Measurements from ENCODE around the gene TP53I3. TPM values are rescaled to one million over a fixed set of nuclear protein-coding genes. Genes with fewer than 3 reads are reported as not detected.

TP53I3 gene
- total and polyA plus RNA-seq, 2 of the 4 experiments (the other 2 are of a cell fraction) = 25.5 to 42.2 TPM

- Histone ChIP-seq H3K36me3 (ENCODE audit: control insufficient read depth, insufficient read depth, low read length) (0 out of 2 replicates have a peak, but pooled peaks cover 2% of the 10 kb centered on the region), H2BK120ac (ENCODE audit: low read depth, low read length) (no peak overlapping the region), H3K23ac (ENCODE audit: low read depth, low read length) (no peak overlapping the region), H2BK5ac (ENCODE audit: low read depth, low read length, poor library complexity, severe bottlenecking) (no peak overlapping the region), H3K9ac (ENCODE audit: low read depth, low read length) (no peak overlapping the region), H2AFZ (replicated peaks; ENCODE audit: low read length, poor library complexity) (no peak overlapping the region), H3K4me3 (ENCODE audit: insufficient read depth, low read depth, low read length) (no peak overlapping the region), H4K8ac (ENCODE audit: low read depth in 2 of 2, low read length in 2 of 2) (no peak overlapping the region), H3K27ac (ENCODE audit: insufficient read depth, low read length) (no peak overlapping the region), H4K91ac (ENCODE audit: insufficient read depth, low read depth, low read length) (no peak overlapping the region), H3K56ac (ENCODE audit: extremely low read depth, insufficient read depth, low read length) (no peak overlapping the region), H3K4ac (ENCODE audit: low read depth, low read length) (no peak overlapping the region), H3K4me1 (ENCODE audit: control insufficient read depth, insufficient read depth, low read length) (no peaks in the 10 kb centered on the region), H3K79me1 (ENCODE audit: low read depth in 1 of 2, low read length in 2 of 2) (no peaks in the 10 kb centered on the region), H3K9me1 (ENCODE audit: insufficient read depth, low read length) (no peaks in the 10 kb centered on the region), H3K4me2 (ENCODE audit: low read depth, low read length) (no peak overlapping the region), H3K14ac (replicated peaks; ENCODE audit: low read depth, low read length) (no peak overlapping the region), H2AK5ac (ENCODE audit: low read depth, low read length) (no peak overlapping the region), H4K20me1 (ENCODE audit: insufficient read depth, low read length) (no peaks in the 10 kb centered on the region), H3K9me3 (ENCODE audit: control insufficient read depth, insufficient read depth, low read length) (no peaks in the 10 kb centered on the region; the same call in 1 of the 2 replicates), H3K18ac (ENCODE audit: low read depth, low read length) (no peak overlapping the region), H2BK15ac (ENCODE audit: low read depth, low read length) (no peak overlapping the region), H4K5ac (ENCODE audit: low read depth, low read length) (no peak overlapping the region), H2AK9ac (replicated peaks; ENCODE audit: low read depth, low read length, poor library complexity) (no peak overlapping the region), H2BK20ac (ENCODE audit: low read depth, low read length) (no peak overlapping the region), H3K27me3 (ENCODE audit: control insufficient read depth, insufficient read depth, low read length) (no peaks in the 10 kb centered on the region)
- TF ChIP-seq MAFK (IDR thresholded peaks at IDR 0.05; ENCODE audit: low read depth, low read length) (no peak), ELK1 (IDR thresholded peaks at IDR 0.05; ENCODE audit: borderline replicate concordance, low read depth, low read length) (no peak), CEBPB (IDR thresholded peaks at IDR 0.05; ENCODE audit: low read depth, low read length) (no peak)
- in situ Hi-C loops (cut with MboI; ENCODE audit: low sequenced_read_pairs) = no loop called here
- intact Hi-C loops (cut with micrococcal nuclease) = no loop called here
- WGBS, 2 experiments (ENCODE audit: extremely low coverage in 2 of 2, insufficient read length in 1 of 2) = no CpG with 5 or more reads among the region's 1 CpG
- BruUV-seq (replicated peaks) = no TSS peak
- POLR2A ChIA-PET (ENCODE audit: unreplicated experiment) = no interaction called here
- no peak for ATAC-seq (ENCODE audit: low read depth)
- CTCF ChIA-PET = interaction anchor here (0.6 kb wide), 1 partner anchor 257 kb away, joined by 3 read pairs; no protein-coding TSS in a partner anchor
- no peak for DNase-seq
- dilution Hi-C loops (cut with HindIII; ENCODE audit: low sequenced_read_pairs, unreplicated experiment) = no loop called here
Observed at GRCh38 chr2:24107336-24107735, 22.7 kb upstream of the TP53I3 start.
